CD4-positive, alpha-beta memory T cell (primary cell): ENCODE results near the gene WDR45B. TPM values are rescaled to one million over a fixed set of nuclear protein-coding genes. Genes with fewer than 3 reads are reported as not detected.

Experiments used
- CTCF ChIA-PET: fragments of 350-600 bp; sonication (Branson Sonifier 250); formaldehyde crosslinking; loops from one replicate; lab custom pipeline; 2021; ENCODE audit warnings: inconsistent platforms; ENCODE audit not compliant: partially characterized antibody; lab: Charles Lee
- POLR2A ChIA-PET: fragments of 350-600 bp; sonication (Branson Sonifier 250); formaldehyde crosslinking; loops from one replicate; lab custom pipeline; 2021; ENCODE audit not compliant: partially characterized antibody; lab: Charles Lee
- DNase-seq, 5 donors: peaks; one replicate each; pipeline versions ENCODE4 v3.0.0 to v3.0.0-alpha.2; 2020 to 2022; ENCODE audit warnings: mixed read lengths in 1 of 5
- H3K27ac ChIP-seq: one replicate; pipeline ENCODE4 v1.7.0; 2013; ENCODE audit warnings: low read depth, low read length
- H3K27me3 ChIP-seq: 2 replicates; pipeline ENCODE4 v1.7.0; 2013; ENCODE audit warnings: mild to moderate bottlenecking, low read length, moderate library complexity; ENCODE audit not compliant: insufficient read depth
- H3K36me3 ChIP-seq: 2 replicates; pipeline ENCODE4 v1.7.0; 2013; ENCODE audit warnings: mild to moderate bottlenecking, low read length, moderate library complexity; ENCODE audit not compliant: insufficient read depth
- H3K4me1 ChIP-seq: 2 replicates; pipeline ENCODE4 v1.7.0; 2013; ENCODE audit warnings: mild to moderate bottlenecking, low read length, moderate library complexity; ENCODE audit not compliant: insufficient read depth
- H3K4me3 ChIP-seq, 2 donors: one replicate each; pipeline ENCODE4 v1.7.0; 2013; ENCODE audit warnings: low read length in 2 of 2, mild to moderate bottlenecking in 1 of 2
- H3K9me3 ChIP-seq, 2 donors: one replicate each; pipeline ENCODE4 v1.7.0; 2013; ENCODE audit warnings: low read length in 2 of 2, control low read depth in 1 of 2; ENCODE audit not compliant: control insufficient read depth in 1 of 2
- H3K27ac Mint-ChIP-seq, 7 donors: one replicate each; pipeline ENCODE4 v1.8.0; 2020 to 2021; ENCODE audit warnings: mixed read lengths in 7 of 7, mild to moderate bottlenecking in 6 of 7, inconsistent platforms in 3 of 7, moderate library complexity in 3 of 7
- H3K27me3 Mint-ChIP-seq, 2 donors: one replicate each; pipeline ENCODE4 v1.8.0; 2020 to 2021; ENCODE audit warnings: mixed read lengths in 2 of 2
- H3K36me3 Mint-ChIP-seq, 2 donors: one replicate each; pipeline ENCODE4 v1.8.0; 2020 to 2021; ENCODE audit warnings: mixed read lengths in 2 of 2, inconsistent platforms in 1 of 2, mild to moderate bottlenecking in 1 of 2
- H3K4me1 Mint-ChIP-seq, 4 donors: one replicate each; pipeline ENCODE4 v1.8.0; 2020 to 2021; ENCODE audit warnings: mixed read lengths in 4 of 4, mild to moderate bottlenecking in 1 of 4
- H3K4me3 Mint-ChIP-seq, 8 donors: one replicate each; pipeline ENCODE4 v1.8.0; 2020 to 2021; ENCODE audit warnings: mixed read lengths in 8 of 8, mild to moderate bottlenecking in 7 of 8, moderate library complexity in 6 of 8, inconsistent platforms in 3 of 8
- H3K9me3 Mint-ChIP-seq, 8 donors: one replicate each; pipeline ENCODE4 v1.8.0; 2020 to 2021; ENCODE audit warnings: mixed read lengths in 8 of 8, mild to moderate bottlenecking in 5 of 8, inconsistent platforms in 3 of 8, moderate library complexity in 1 of 8
- intact Hi-C: fragments of 100-400 bp; cut with micrococcal nuclease; formaldehyde crosslinking; loops from one replicate; pipeline ENCODE4 v1.15.1; 2023
- polyA plus RNA-seq, 2 donors: library from polyadenylated mRNA; unstranded; fragments of 300-500 nt; fragmentation: Illumina TruSeq; gene quantifications; one replicate each; pipeline ENCODE4 v1.2.3, GENCODE V29; 2021
- total RNA-seq, 2 experiments: library from RNA; stranded (reverse); gene quantifications; one replicate each; pipeline ENCODE4 v1.2.3, GENCODE V29; 2021

WDR45B gene
- total and polyA plus RNA-seq, 4 experiments from 2014 or later = 35.1 to 66.7 (median 57.3) TPM

DNA sequence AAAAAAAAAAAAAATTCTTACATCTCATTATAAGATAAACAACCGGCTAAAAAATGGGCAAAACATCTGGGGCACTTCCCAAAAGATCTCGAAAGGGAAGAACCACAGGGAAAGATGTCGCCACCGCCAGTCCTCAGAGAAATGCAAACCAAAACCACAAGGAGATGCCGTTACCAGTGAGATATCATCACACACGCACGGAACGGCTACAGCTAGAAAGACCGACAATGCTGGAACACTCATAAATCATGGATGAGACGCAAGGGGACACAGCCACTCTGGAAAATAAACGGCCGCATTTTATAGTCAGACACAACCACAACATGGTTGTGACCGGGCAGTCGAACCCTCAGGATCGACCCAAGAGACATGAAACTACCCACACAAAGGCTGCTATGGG, 24.5 kb downstream of the WDR45B start:
- Histone ChIP-seq H3K27me3 (no peaks in the 10 kb centered on the region), H3K27ac (no peak overlapping the region), H3K4me3 (no peak overlapping the region), H3K4me1 (no peaks in the 10 kb centered on the region), H3K9me3 (no peaks in the 10 kb centered on the region), H3K36me3 (peaks cover 65% of the 10 kb centered on the region)
- DNase-seq = no peak
- ChIA-PET POLR2A (no interaction called here), CTCF (no interaction called here)
- peak overlapping the region in 2 of 7 donors; percentile 31 to 65 for H3K27ac Mint-ChIP-seq
- no peaks in the 10 kb centered on the region for H3K27me3 Mint-ChIP-seq
- peak overlapping the region in 1 of 8 donors; percentile 2 for H3K4me3 Mint-ChIP-seq
- peaks cover 0 to 4% (median 2%) of the 10 kb centered on the region in 4 donors for H3K4me1 Mint-ChIP-seq
- H3K9me3 Mint-ChIP-seq = no peaks in the 10 kb centered on the region
- intact Hi-C loops = no loop called here
- peaks cover 23 to 69% of the 10 kb centered on the region in 2 donors for H3K36me3 Mint-ChIP-seq

DNA sequence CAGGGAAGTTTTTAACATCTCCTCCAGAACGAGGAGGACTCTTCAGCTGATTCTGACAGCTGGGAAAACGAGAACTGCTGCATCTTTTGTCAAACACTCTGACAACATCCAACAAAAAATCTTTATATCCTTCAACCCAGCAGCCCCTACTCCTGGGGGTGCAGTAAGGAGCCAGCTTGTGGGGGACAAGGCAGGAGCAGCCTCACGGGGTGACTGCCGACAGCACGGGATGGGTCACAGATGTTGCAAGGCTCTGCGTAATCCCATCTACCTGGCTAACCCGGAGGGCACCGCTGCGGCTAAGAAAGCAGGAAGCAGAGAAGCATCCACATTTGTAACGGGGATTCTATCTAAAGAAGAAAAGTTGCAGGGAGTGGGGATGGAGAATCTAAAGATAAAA, 28.6 kb downstream of the WDR45B start:
- Mint-ChIP-seq H3K4me1 (no peaks in the 10 kb centered on the region), H3K9me3 (no peaks in the 10 kb centered on the region), H3K4me3 (no peak overlapping the region), H3K27me3 (no peaks in the 10 kb centered on the region), H3K27ac (peak overlapping the region in 1 of 7 donors; percentile 21), H3K36me3 (peaks cover 34 to 72% of the 10 kb centered on the region in 2 donors)
- CTCF ChIA-PET = no interaction called here
- peaks cover 64% of the 10 kb centered on the region for H3K36me3 ChIP-seq
- no peak for DNase-seq
- no peaks in the 10 kb centered on the region for H3K4me1 ChIP-seq
- H3K4me3 ChIP-seq = no peak overlapping the region
- POLR2A ChIA-PET = no interaction called here
- intact Hi-C loops = no loop called here
- H3K27ac ChIP-seq = no peak overlapping the region
- H3K27me3 ChIP-seq = no peaks in the 10 kb centered on the region
- H3K9me3 ChIP-seq = no peaks in the 10 kb centered on the region

DNA sequence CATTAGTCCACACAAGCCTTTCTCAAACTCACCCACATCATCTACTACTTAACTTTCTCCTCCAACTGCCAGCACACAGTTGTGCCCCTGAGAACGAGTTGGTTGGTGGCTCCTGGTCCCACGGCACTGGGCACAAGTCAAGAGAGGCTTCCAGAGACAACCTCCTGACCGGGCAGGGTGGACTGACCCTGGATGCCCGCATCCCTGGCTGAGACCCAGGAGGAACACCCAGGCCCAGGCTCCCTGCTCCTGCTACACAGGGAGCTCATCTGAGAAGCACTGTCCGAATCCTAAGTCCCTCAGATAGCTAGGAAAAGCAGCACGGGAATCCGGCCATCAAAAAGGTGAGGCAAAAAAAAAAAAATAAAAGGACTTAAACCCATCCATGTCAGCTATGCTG, 29.0 kb downstream of the WDR45B start:
- intact Hi-C loops = no loop called here
- H3K4me3 ChIP-seq = no peak overlapping the region
- peaks cover 64% of the 10 kb centered on the region for H3K36me3 ChIP-seq
- no peaks in the 10 kb centered on the region for H3K4me1 Mint-ChIP-seq
- peak overlapping the region in 1 of 7 donors; percentile 18 for H3K27ac Mint-ChIP-seq
- no peaks in the 10 kb centered on the region for H3K9me3 ChIP-seq
- DNase-seq = no peak
- H3K4me3 Mint-ChIP-seq = no peak overlapping the region
- no peaks in the 10 kb centered on the region for H3K9me3 Mint-ChIP-seq
- no peak overlapping the region for H3K27ac ChIP-seq
- H3K36me3 Mint-ChIP-seq = peaks cover 34 to 76% of the 10 kb centered on the region in 2 donors
- POLR2A ChIA-PET = no interaction called here
- H3K27me3 Mint-ChIP-seq = no peaks in the 10 kb centered on the region
- H3K27me3 ChIP-seq = no peaks in the 10 kb centered on the region
- CTCF ChIA-PET = no interaction called here
- no peaks in the 10 kb centered on the region for H3K4me1 ChIP-seq

DNA sequence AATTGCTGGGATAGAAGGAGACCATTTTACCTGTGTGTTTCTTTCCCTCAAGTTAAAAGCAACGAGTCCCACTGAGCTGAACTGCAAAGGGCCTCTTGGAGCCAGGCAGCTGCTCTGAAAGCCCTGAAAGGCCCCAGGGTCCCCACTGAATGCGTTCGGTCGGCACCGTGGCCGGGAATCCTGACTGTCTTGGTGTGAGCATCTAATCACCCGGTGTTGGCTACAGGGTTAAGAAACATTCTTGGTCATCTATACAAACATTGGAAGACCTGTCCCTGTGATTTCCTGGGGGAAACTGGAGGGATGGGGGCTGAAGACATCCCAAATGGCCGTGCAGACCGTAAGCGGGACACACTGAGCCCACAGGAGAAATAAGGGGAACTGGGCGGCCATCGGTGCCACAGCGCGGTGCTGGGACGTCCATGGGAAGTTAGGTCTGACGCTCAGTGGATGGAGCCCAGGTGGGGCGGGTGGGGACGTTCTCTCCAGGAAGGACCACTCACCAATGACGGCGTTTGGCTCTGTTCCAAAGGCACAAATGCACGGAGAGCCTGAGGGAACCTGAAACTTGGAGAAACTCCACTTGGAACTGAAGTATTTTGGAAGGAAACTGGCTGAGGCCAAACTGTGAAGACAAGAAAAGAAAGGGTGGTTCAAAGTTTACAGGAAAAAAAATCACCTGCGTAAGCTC, 32.1 kb downstream of the WDR45B start:
- Mint-ChIP-seq H3K27me3 (no peaks in the 10 kb centered on the region), H3K9me3 (peaks cover 0 to 2% (median 0%) of the 10 kb centered on the region in 8 donors), H3K27ac (peak overlapping the region in 1 of 7 donors; percentile 77), H3K4me3 (no peak overlapping the region), H3K36me3 (peaks cover 34 to 68% of the 10 kb centered on the region in 2 donors), H3K4me1 (no peaks in the 10 kb centered on the region)
- intact Hi-C loops = no loop called here
- no peak overlapping the region for H3K27ac ChIP-seq
- ChIA-PET POLR2A (no interaction called here), CTCF (no interaction called here)
- DNase-seq = no peak
- H3K4me1 ChIP-seq = no peaks in the 10 kb centered on the region
- peaks cover 51% of the 10 kb centered on the region for H3K36me3 ChIP-seq
- H3K27me3 ChIP-seq = no peaks in the 10 kb centered on the region
- H3K9me3 ChIP-seq = no peaks in the 10 kb centered on the region
- H3K4me3 ChIP-seq = no peak overlapping the region

DNA sequence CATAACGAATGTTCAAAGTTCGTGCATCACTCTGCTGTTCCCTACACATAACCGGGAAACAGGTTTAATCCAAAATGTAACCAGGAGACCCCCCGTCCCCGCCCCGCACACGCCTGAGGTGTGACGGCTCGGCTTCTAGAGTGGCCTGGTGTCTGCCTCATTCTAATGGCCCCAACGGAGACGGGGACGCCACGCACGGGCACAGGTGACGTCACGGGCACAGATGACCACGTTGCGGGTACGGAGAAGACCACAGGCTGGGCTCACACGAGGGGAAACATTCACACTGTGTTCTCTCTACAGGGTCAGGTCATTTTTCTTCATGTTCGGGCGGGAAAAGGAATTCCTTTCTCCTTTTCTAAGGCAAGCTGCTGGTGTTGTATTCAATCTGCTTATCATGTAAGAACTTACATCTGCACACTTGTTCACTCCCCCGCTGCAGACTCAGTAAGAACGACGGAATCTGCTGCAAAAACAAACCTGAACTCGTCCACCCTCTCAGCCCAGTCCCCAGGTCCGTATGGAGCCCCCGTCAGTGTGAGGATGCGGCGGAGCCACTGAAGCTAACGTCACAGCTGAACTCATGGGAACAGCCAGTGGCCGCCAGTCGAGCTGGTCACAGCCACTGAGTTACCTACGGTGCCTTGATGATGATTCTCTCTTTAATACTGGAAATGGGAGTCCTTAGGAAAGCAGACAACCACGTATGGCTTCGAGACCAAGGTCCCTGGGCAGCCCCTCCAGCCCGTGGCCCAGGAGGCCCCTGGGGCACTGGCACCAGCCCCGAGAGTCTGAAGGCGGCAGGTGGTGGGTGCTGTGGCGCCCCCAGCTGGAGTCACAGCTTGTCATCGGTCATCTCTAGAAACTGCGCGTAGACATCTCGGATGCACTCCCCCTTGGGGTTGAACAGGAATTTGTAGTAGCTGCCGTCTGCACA, 32.9 kb downstream of the WDR45B start:
- POLR2A ChIA-PET = no interaction called here
- H3K36me3 Mint-ChIP-seq = peaks cover 29 to 62% of the 10 kb centered on the region in 2 donors

DNA sequence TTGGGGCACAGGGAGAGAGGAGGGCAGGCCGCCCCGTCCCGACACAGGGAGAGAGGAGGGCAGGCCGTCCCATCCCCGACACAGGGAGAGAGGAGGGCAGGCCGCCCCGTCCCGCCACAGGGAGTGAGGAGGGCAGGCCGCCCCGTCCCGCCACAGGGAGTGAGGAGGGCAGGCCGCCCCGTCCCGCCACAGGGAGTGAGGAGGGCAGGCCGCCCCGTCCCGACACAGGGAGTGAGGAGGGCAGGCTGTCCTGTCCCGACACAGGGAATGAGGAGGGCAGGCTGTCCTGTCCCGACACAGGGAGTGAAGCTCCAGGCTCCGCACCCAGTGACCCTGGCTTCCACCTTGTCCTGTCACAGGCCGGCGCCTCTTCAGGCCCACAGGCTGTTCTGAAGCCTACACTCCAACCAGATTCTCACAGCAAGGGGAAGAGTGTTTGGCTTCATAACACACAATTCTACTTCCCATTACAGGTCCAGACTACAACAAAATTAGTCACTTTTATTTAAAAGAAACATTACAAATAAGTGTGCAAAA, 34.1 kb downstream of the WDR45B start:
- Histone ChIP-seq H3K27ac (no peak overlapping the region), H3K36me3 (peaks cover 34% of the 10 kb centered on the region), H3K27me3 (no peaks in the 10 kb centered on the region), H3K4me3 (no peak overlapping the region), H3K4me1 (no peaks in the 10 kb centered on the region), H3K9me3 (no peaks in the 10 kb centered on the region)
- Mint-ChIP-seq H3K4me1 (no peaks in the 10 kb centered on the region), H3K4me3 (no peak overlapping the region), H3K36me3 (peaks cover 35 to 60% of the 10 kb centered on the region in 2 donors), H3K27ac (no peak overlapping the region), H3K27me3 (no peaks in the 10 kb centered on the region), H3K9me3 (peaks cover 0 to 2% (median 0%) of the 10 kb centered on the region in 8 donors)
- intact Hi-C loops = no loop called here
- no peak for DNase-seq
- ChIA-PET CTCF (interaction anchor here (0.7 kb wide), 1 partner anchor 27 kb away, joined by 3 read pairs; no protein-coding TSS in a partner anchor), POLR2A (no interaction called here)

More for the DNA sequence above, 32.9 kb downstream of the WDR45B start:
- peaks cover 45% of the 10 kb centered on the region for H3K36me3 ChIP-seq
- no peaks in the 10 kb centered on the region for H3K4me1 ChIP-seq
- H3K27ac ChIP-seq = no peak overlapping the region
- Mint-ChIP-seq H3K27ac (no peak overlapping the region), H3K4me1 (no peaks in the 10 kb centered on the region), H3K27me3 (no peaks in the 10 kb centered on the region), H3K9me3 (peaks cover 0 to 2% (median 0%) of the 10 kb centered on the region in 8 donors), H3K4me3 (no peak overlapping the region)
- H3K9me3 ChIP-seq = no peaks in the 10 kb centered on the region
- DNase-seq = no peak
- intact Hi-C loops = no loop called here
- H3K4me3 ChIP-seq = no peak overlapping the region
- no peaks in the 10 kb centered on the region for H3K27me3 ChIP-seq
- CTCF ChIA-PET = no interaction called here
